GM18951 (cell line): ENCODE data around the gene KRTAP10-7.
"Not testable (repeated sequence)": the region's sequence is repeated elsewhere in the genome, so short reads cannot be mapped to it uniquely, and the experiment has no call there.

ENCODE experiments used
- POLR2A ChIP-seq: IDR thresholded peaks from 4 replicates; pipeline ENCODE4 v1.6.1; 2011; ENCODE audit warnings: mild to moderate bottlenecking; ENCODE audit not compliant: insufficient read length, insufficient read depth; ENCODE audit errors: extremely low read depth
- in situ Hi-C: fragments of 300-500 bp; cut with MboI; formaldehyde crosslinking; loops from one replicate; pipeline ENCODE4 v1.12.0; 2022; ENCODE audit warnings: low sequenced_read_pairs, mixed read lengths, inconsistent platforms; ENCODE audit not compliant: unreplicated experiment

KRTAP10-7 gene

GRCh38 chr21:44601596-44602462, 1.4 kb downstream of the KRTAP10-7 start:
- TF ChIP-seq POLR2A, result no peak
- in situ Hi-C loops, result no loop called here

GRCh38 chr21:44602463-44602850, 2.1 kb downstream of the KRTAP10-7 start:
- in situ Hi-C loops, result no loop called here
- TF ChIP-seq POLR2A, result no peak

- TF ChIP-seq POLR2A, result no peak
These were observed 2.9 kb downstream of the KRTAP10-7 start for GRCh38 chr21:44603109-44603875.

GRCh38 chr21:44603911-44604310, 3.5 kb downstream of the KRTAP10-7 start:
- in situ Hi-C loops, result no loop called here
- no peak for TF ChIP-seq POLR2A

More at GRCh38 chr21:44603109-44603875, 2.9 kb downstream of the KRTAP10-7 start:
- in situ Hi-C loops, result no loop called here

- in situ Hi-C loops, result no loop called here
- TF ChIP-seq POLR2A, result no peak
These were observed 6.1 kb downstream of the KRTAP10-7 start for GRCh38 chr21:44606495-44606894.

GRCh38 chr21:44609193-44609592, 8.8 kb downstream of the KRTAP10-7 start:
- in situ Hi-C loops, result no loop called here
- no peak for TF ChIP-seq POLR2A

GRCh38 chr21:44610157-44610843, 9.9 kb downstream of the KRTAP10-7 start:
- in situ Hi-C loops, result not testable (repeated sequence)

- in situ Hi-C loops, result no loop called here
- no peak for TF ChIP-seq POLR2A
These were observed 11.2 kb downstream of the KRTAP10-7 start for GRCh38 chr21:44611551-44611950.

GRCh38 chr21:44612029-44612486, 11.7 kb downstream of the KRTAP10-7 start, which contains the start of gene KRTAP10-8:
Gene KRTAP10-8, plus strand, starts transcription at chr21:44612079. Its CDS starts 22 bp downstream, at chr21:44612101.
- TF ChIP-seq POLR2A, result no peak
- in situ Hi-C loops, result no loop called here

- in situ Hi-C loops, result no loop called here
- no peak for TF ChIP-seq POLR2A
These were observed 12.4 kb downstream of the KRTAP10-7 start for GRCh38 chr21:44612669-44613229.

- TF ChIP-seq POLR2A, result no peak
These were observed 13.2 kb downstream of the KRTAP10-7 start for GRCh38 chr21:44613386-44614155.

GRCh38 chr21:44614161-44614631, 13.8 kb downstream of the KRTAP10-7 start:
- TF ChIP-seq POLR2A, result no peak

More at GRCh38 chr21:44613386-44614155, 13.2 kb downstream of the KRTAP10-7 start:
- in situ Hi-C loops, result no loop called here

More at GRCh38 chr21:44614161-44614631, 13.8 kb downstream of the KRTAP10-7 start:
- in situ Hi-C loops, result no loop called here
